Calu3 (cell line): ENCODE data around the gene TTC34. TPM values are rescaled to one million over a fixed set of nuclear protein-coding genes. Genes with fewer than 3 reads are reported as not detected.

Source experiments
- BruUV-seq: library from RNA; stranded (reverse); fragments of 400-500 nt; replicated peaks from 2 replicates; lab custom pipeline; 2021; lab: Mats Ljungman, UMichigan
- CTCF ChIA-PET: fragments of 300-600 bp; sonication (Branson Sonifier 250); formaldehyde crosslinking; loops from one replicate; lab custom pipeline; 2022; ENCODE audit warnings: antibody characterized with exemption; lab: Charles Lee
- DNase-seq: peaks from one replicate; pipeline ENCODE4 v3.0.0; 2022
- H3K27ac Mint-ChIP-seq: one replicate; pipeline ENCODE4 v1.8.0; 2022; ENCODE audit warnings: mixed read lengths; ENCODE audit not compliant: unreplicated experiment
- H3K27me3 Mint-ChIP-seq: one replicate; pipeline ENCODE4 v1.8.0; 2022; ENCODE audit warnings: mixed read lengths; ENCODE audit not compliant: unreplicated experiment
- H3K36me3 Mint-ChIP-seq: one replicate; pipeline ENCODE4 v1.8.0; 2022; ENCODE audit warnings: mild to moderate bottlenecking, moderate library complexity, mixed read lengths; ENCODE audit not compliant: insufficient read depth, unreplicated experiment
- H3K4me1 Mint-ChIP-seq: one replicate; pipeline ENCODE4 v1.8.0; 2022; ENCODE audit warnings: mild to moderate bottlenecking, low read depth, mixed read lengths; ENCODE audit not compliant: unreplicated experiment
- H3K4me3 Mint-ChIP-seq: one replicate; pipeline ENCODE4 v1.8.0; 2022; ENCODE audit warnings: mild to moderate bottlenecking, low read depth, moderate library complexity, mixed read lengths; ENCODE audit not compliant: unreplicated experiment
- H3K9me3 Mint-ChIP-seq: one replicate; pipeline ENCODE4 v1.8.0; 2022; ENCODE audit warnings: low read depth, mixed read lengths; ENCODE audit not compliant: unreplicated experiment
- intact Hi-C: fragments of 100-400 bp; cut with micrococcal nuclease; formaldehyde crosslinking; loops from one replicate; pipeline ENCODE4 v1.10.0; 2022; ENCODE audit not compliant: unreplicated experiment
- total RNA-seq: library from RNA; stranded (reverse); gene quantifications from 2 replicates; pipeline ENCODE4 v1.2.3, GENCODE V29; 2022
- TF ChIP-seq, protein P1 (sequence below): fragments of 200-600 bp; IDR thresholded peaks from one replicate; pipeline ENCODE4 v1.8.0; 2022; ENCODE audit warnings: antibody characterized with exemption; ENCODE audit not compliant: unreplicated experiment

The TTC34 gene
- total RNA-seq, 1 experiment from 2014 or later, result 1.3 TPM

DNA sequence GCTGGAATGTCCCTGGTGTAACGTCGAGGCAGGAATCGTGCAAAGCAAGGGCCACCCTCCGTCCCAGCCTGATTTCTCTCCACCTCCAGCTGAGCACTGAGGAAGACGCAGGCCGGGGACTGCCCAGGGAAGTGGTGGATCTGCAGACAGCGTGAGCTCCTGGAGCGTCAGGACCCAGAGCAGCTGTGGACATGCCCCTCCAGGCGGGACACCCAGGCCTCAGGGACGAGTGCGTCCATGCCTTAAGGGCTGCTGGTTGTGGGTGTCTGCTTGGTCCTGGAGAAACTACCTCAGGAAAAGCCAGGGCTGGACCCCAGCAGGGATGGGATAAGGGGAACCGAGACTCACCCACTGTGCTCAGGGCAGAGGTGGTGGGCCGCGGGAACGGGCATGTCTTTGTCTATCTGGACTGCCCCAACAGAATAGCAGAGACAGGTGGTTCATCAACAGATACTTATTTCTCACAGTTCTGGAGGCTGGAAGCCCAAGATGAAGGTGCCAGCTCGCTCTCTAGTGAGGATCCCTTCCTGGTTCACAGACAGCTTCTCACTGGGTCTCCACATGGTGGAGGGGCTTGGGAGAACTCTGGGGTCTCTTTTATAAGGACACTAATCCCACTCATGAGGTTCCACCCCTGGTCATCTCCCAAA is 162.9 kb downstream of the TTC34 start:
- peaks cover 5% of the 10 kb centered on the region for H3K36me3 Mint-ChIP-seq
- BruUV-seq, result no TSS peak
- peaks cover 4% of the 10 kb centered on the region for H3K9me3 Mint-ChIP-seq
- H3K27ac Mint-ChIP-seq, result no peak overlapping the region
- intact Hi-C loops, result no loop called here
- no peak overlapping the region for H3K4me3 Mint-ChIP-seq
- CTCF ChIA-PET, result no interaction called here
- TF ChIP-seq, protein P1, sequence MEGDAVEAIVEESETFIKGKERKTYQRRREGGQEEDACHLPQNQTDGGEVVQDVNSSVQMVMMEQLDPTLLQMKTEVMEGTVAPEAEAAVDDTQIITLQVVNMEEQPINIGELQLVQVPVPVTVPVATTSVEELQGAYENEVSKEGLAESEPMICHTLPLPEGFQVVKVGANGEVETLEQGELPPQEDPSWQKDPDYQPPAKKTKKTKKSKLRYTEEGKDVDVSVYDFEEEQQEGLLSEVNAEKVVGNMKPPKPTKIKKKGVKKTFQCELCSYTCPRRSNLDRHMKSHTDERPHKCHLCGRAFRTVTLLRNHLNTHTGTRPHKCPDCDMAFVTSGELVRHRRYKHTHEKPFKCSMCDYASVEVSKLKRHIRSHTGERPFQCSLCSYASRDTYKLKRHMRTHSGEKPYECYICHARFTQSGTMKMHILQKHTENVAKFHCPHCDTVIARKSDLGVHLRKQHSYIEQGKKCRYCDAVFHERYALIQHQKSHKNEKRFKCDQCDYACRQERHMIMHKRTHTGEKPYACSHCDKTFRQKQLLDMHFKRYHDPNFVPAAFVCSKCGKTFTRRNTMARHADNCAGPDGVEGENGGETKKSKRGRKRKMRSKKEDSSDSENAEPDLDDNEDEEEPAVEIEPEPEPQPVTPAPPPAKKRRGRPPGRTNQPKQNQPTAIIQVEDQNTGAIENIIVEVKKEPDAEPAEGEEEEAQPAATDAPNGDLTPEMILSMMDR, result no peak
- DNase-seq, result no peak
- peaks cover 40% of the 10 kb centered on the region for H3K27me3 Mint-ChIP-seq
- H3K4me1 Mint-ChIP-seq, result no peaks in the 10 kb centered on the region

DNA sequence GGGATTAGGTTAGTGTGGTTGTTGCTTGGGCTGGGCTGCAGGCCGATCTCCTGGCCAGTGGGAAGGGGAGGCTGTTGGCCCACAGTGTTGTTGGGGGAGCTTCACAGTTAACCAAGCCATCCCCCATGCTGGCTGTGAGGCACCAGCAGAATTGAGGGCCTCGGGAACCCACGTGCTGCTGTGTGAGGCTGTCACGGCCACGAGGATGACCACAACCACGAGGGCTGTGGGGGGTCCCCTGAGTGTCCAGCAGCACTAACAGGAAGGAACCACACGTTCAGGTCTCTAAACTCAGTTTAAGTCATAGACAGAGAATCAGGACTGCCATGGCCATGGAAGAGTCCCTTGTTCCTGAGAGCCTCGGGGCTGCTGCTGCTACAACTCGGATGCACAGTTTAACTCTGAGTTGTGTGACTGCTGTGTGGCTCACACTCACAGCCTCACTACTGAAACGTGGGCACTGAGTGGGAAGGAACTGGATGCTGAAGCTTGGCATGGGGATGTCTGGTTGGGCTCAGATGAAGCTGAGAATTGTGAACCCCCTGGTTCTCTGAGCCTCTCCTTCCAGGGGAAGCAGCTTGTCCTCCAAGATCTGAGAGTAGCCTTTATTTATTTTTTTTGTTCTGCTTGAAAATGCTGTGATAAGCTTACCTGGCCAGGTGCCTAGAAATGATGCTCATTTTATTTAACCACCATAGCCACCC is 163.9 kb downstream of the TTC34 start:
- DNase-seq, result no peak
- H3K27me3 Mint-ChIP-seq, result peaks cover 44% of the 10 kb centered on the region
- CTCF ChIA-PET, result no interaction called here
- H3K4me3 Mint-ChIP-seq, result no peak overlapping the region
- TF ChIP-seq, protein P1, result no peak
- intact Hi-C loops, result no loop called here
- H3K9me3 Mint-ChIP-seq, result peaks cover 4% of the 10 kb centered on the region
- no TSS peak for BruUV-seq
- no peak overlapping the region for H3K27ac Mint-ChIP-seq
- no peaks in the 10 kb centered on the region for H3K4me1 Mint-ChIP-seq
- peaks cover 5% of the 10 kb centered on the region for H3K36me3 Mint-ChIP-seq

DNA sequence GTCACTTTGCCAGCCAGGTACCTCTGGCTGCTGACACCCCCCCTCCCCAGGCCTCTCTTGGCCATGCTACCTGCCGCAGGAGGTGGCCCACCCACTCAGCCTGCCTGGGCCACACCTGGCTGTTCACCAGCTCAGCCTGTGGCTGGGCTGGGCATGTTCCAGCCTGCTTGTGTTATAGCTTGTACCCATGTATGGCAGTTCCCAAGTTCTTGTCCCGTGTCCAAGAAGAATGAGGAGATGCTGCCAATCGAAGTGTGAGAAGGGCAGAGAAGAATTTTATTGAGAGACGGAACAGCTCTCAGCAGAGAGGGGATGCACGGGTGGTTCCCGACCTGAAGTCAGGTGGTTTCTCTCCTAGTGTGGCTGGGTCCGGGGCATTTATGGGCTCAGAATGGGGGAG is 164.8 kb downstream of the TTC34 start:
- H3K4me3 Mint-ChIP-seq, result no peak overlapping the region
- no peak for DNase-seq
- H3K4me1 Mint-ChIP-seq, result no peaks in the 10 kb centered on the region
- H3K36me3 Mint-ChIP-seq, result no peaks in the 10 kb centered on the region
- CTCF ChIA-PET, result no interaction called here
- peaks cover 4% of the 10 kb centered on the region for H3K9me3 Mint-ChIP-seq
- TF ChIP-seq, protein P1, result no peak
- peaks cover 52% of the 10 kb centered on the region for H3K27me3 Mint-ChIP-seq
- no TSS peak for BruUV-seq
- no peak overlapping the region for H3K27ac Mint-ChIP-seq
- intact Hi-C loops, result no loop called here

DNA sequence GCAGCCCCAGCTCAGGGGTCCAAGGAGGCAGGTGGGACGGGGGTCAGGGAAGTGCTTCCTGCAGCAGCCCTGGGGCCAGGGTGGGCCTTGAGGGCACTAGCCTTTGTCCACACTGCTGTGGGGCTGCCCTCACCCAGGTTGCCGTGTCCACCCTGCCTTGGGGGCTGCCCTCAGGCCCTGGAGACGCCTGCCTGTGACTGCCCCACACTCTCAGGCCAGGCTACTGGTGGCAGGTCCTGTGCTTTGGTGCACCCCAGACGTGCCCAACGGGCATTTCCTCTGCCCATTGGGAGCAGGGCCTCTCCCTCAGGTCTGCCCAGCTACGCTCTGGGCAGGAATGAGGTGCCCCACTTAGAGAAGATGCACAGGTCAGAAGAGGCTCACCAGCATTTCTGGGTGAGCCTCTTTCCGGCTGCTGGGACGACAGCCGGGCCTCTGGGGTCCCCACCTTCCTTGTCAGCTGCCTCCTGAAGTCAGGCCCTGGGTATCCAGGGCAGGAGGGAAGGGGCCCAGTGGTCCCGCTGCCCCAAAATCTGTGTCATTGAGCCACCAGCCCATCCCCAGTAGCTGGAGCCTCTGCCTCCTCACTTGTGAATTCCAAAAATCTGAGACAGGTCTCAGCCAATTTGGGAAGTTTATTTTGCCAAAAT is 166.0 kb downstream of the TTC34 start:
- CTCF ChIA-PET, result no interaction called here
- Mint-ChIP-seq H3K4me3 (no peak overlapping the region), H3K4me1 (no peaks in the 10 kb centered on the region), H3K27ac (no peak overlapping the region), H3K36me3 (no peaks in the 10 kb centered on the region), H3K27me3 (peaks cover 65% of the 10 kb centered on the region), H3K9me3 (peaks cover 4% of the 10 kb centered on the region)
- TF ChIP-seq, protein P1, result no peak
- intact Hi-C loops, result no loop called here
- no peak for DNase-seq
- no TSS peak for BruUV-seq
